GM19193 (cell line): ENCODE data around the gene PDLIM4.

ENCODE experiments used
- POLR2A ChIP-seq: IDR thresholded peaks from 4 replicates; pipeline ENCODE4 v1.6.1; 2011; ENCODE audit not compliant: insufficient read depth, insufficient read length; ENCODE audit errors: extremely low read depth

Gene PDLIM4

GRCh38 chr5:132267166-132267739 lies 9.8 kb downstream of the PDLIM4 start:
- no peak for TF ChIP-seq POLR2A

DNA sequence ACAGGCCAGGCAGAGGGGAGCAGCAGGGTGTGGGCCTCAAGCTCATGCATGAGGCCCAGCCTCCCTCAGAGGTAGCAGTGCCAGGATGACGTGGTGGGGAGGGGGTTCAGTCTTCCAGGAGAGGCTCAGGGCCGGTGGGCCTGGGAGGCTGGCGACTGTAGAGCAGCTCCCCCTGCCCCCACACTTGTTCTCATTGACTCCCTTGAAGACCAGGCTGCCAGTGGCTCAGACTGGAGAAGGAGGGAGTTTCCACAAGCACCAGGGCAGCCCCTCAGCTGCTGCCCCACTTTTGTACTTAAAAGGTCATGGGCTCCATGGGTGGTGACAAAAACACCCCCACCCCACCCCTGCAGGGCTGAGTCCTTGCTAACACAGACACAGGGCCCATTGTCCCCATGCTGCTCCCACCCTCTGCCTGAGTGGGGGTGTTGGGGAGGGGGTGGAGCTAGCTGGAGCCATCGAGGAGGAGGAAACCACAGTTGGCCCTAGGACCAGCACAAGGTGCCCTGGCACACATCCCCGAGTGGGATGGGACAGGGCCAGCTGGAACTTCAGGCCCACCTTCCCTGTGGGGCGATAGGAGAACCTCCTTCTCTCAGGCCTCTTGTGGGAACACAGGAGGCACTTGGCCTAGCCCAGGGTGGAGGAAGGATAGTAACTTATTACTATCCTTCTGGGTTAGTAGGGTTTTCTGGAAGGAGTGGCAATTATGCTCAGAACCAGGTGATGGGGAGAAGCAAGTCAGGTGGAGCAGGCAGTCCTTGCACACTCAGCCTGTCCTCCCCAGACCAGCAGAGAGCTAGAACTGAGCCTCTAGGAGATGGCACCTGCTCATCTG lies 10.7 kb downstream of the PDLIM4 start:
- no peak for TF ChIP-seq POLR2A

- TF ChIP-seq POLR2A = no peak
Measured at GRCh38 chr5:132268769-132269551, 11.5 kb downstream of the PDLIM4 start.

- TF ChIP-seq POLR2A = no peak
Measured at GRCh38 chr5:132269635-132270334, 12.3 kb downstream of the PDLIM4 start.

DNA sequence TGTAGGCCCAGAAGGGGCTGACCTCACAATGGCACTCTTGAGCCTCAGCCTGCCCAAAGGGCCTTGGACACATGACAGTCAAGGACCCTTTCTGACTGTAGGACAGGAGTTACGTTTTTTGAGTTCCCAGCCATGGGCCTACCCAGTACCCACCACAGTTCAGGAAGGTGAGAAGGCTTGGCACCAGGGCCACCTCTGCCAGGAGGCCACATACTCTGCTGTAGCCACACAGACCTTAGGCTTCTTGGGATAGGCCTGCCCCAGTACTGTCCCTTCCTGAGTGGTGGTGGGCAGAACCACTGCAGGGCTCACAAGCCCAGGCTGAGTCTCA lies 12.8 kb downstream of the PDLIM4 start:
- no peak for TF ChIP-seq POLR2A

- TF ChIP-seq POLR2A = no peak
Measured at GRCh38 chr5:132270706-132271105, 13.2 kb downstream of the PDLIM4 start.

DNA sequence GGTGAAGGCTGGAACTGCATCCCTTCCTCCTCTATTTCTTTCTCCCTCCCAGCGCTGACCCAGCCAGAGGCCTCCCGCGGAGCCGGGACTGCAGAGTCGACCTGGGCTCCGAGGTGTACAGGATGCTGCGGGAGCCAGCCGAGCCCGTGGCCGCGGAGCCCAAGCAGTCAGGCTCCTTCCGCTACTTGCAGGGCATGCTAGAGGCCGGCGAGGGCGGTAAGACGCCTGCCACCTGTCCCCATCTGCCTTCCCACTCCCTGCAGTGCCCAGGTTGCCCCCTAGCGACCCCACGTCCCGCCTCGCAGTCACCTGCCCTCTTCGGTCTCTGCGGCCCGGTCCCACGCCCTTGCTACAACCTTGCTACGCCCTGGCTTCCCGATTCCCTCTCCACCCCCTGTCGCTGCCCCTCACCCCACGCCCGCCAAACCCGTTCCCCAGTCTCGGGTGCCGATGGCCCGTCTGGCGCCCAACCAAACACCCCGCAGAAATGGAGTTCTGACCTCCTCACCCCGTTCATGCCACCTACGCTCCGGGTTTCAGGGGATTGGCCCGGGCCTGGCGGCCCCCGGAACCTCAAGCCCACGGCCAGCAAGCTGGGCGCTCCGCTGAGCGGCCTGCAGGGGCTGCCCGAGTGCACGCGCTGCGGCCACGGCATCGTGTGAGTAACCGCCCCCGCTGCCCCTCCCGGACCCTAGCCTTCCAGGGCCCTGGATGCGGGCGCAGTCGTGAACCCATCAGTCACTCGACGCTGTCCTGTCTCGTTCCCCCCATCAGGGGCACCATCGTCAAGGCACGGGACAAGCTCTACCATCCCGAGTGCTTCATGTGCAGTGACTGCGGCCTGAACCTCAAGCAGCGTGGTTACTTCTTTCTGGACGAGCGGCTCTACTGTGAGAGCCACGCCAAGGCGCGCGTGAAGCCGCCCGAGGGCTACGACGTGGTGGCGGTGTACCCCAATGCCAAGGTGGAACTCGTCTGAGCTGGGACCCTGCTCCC lies 14.1 kb downstream of the PDLIM4 start:
- TF ChIP-seq POLR2A = no peak

- TF ChIP-seq POLR2A = no peak
Measured at GRCh38 chr5:132272311-132273210, 15.1 kb downstream of the PDLIM4 start.

DNA sequence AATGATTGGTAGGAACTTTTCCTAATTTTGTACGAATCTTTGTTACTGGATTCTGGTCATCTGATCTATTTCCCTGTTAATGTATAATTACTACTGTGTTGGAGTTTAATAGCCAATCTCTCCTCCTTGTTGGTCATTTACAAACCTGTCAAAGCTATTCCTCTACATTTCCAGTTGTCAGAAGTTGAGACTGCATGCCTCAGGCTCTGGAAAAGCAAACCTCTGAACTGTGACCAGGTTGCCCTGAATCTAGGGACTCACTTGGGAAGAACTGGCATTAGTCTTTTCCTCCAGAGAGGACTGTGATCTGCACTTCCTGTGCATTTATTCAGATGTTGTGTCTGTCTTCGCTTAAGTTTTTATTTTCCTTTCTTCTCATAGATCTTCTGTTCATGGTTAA lies 16.1 kb downstream of the PDLIM4 start:
- no peak for TF ChIP-seq POLR2A

- no peak for TF ChIP-seq POLR2A
Measured at GRCh38 chr5:132274050-132274792, 16.7 kb downstream of the PDLIM4 start.

DNA sequence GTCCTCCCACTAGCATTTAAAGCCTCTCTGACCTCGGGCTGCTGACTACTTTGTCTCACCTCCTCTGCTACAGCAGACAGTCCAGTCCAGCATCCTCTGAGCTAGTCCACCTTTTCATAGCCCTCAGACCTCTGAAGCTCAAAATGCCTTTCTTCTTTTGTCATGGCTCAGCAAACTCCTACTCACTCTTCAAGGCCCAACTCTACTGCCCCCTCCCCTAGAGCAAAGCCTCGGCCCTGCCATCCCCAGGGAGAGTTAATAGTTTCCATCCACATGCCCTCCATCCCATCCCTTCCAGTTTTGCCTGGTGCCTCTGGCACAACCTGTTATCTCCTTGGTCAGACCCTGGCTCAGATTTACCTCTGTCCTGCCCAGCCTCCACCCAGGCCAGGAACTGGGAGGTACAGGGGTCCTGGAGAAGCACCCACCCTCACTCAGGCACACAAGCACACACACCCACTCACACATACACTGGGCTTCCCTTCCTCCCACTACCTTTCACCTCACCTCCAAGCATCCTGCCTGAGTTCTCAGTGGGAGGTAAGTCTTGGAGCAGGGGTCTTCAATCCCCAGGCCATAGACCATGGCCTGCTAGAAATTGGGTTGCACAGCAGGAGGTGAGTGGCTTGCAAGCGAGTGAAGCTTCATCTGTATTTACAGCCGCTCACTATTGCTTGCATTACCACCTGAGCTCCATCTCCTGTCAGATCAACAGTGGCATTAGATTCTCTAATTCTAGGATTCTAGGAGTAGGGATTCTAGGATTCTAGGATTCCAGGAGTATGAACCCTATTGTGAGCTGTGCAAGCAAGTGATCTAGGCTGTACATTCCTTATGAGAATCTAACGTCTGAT lies 18.1 kb downstream of the PDLIM4 start:
- no peak for TF ChIP-seq POLR2A
